Activated CD4-positive, alpha-beta T cell treated with anti-CD3 and anti-CD28 coated beads, Interleukin-2, amount 10 ng/mL, durations not matched to agents 7 days and 5 days (primary cell): ENCODE data around the gene ZNF559. TPM values are rescaled to one million over a fixed set of nuclear protein-coding genes. Genes with fewer than 3 reads are reported as not detected.
"Not testable (repeated sequence)": the region's sequence is repeated elsewhere in the genome, so short reads cannot be mapped to it uniquely, and the experiment has no call there.

Experiments
- CTCF ChIA-PET: fragments of 350-600 bp; sonication (Branson Sonifier 250); formaldehyde crosslinking; loops from one replicate; lab custom pipeline; 2021; ENCODE audit warnings: antibody characterized with exemption; lab: Charles Lee
- POLR2A ChIA-PET: fragments of 350-600 bp; sonication (Branson Sonifier 250); formaldehyde crosslinking; loops from one replicate; lab custom pipeline; 2021; ENCODE audit warnings: antibody characterized with exemption; lab: Charles Lee
- DNase-seq: peaks from one replicate; pipeline ENCODE4 v3.0.0-alpha.2; 2020
- H3K27ac Mint-ChIP-seq: one replicate; pipeline ENCODE4 v1.8.0; 2021; ENCODE audit warnings: mild to moderate bottlenecking, moderate library complexity, mixed read lengths
- H3K27me3 Mint-ChIP-seq: one replicate; pipeline ENCODE4 v1.8.0; 2021; ENCODE audit warnings: mixed read lengths
- H3K36me3 Mint-ChIP-seq: one replicate; pipeline ENCODE4 v1.8.0; 2021; ENCODE audit warnings: low read depth, mixed read lengths
- H3K4me1 Mint-ChIP-seq: one replicate; pipeline ENCODE4 v1.8.0; 2021; ENCODE audit warnings: mixed read lengths
- H3K4me3 Mint-ChIP-seq: one replicate; pipeline ENCODE4 v1.8.0; 2021; ENCODE audit warnings: mild to moderate bottlenecking, moderate library complexity, mixed read lengths
- H3K9me3 Mint-ChIP-seq: one replicate; pipeline ENCODE4 v1.8.0; 2021; ENCODE audit warnings: mixed read lengths
- total RNA-seq, 2 experiments: library from RNA; stranded (reverse); gene quantifications; one replicate each; pipeline ENCODE4 v1.2.3, GENCODE V29; 2021

Gene ZNF559
- 10 to 100 TPM; 14.2 to 15.2 TPM for total RNA-seq

GRCh38 chr19:9323919-9324583 is at the start of gene ZNF559:
TSS of gene ZNF559 (plus strand) at chr19:9324179. CDS start at chr19:9338550, 14,371 bp downstream.
- ChIA-PET POLR2A (interaction anchor here (0.6 kb wide), 2 partner anchors 13 to 282 kb away, joined by 3 read pairs; no protein-coding TSS in a partner anchor), CTCF (interaction anchor here (1.1 to 1.2 kb wide), 3 partner anchors 10 to 143 kb away, joined by 3 to 5 read pairs (median 4); no protein-coding TSS in a partner anchor)
- H3K36me3 Mint-ChIP-seq: peaks cover 53% of the 10 kb centered on the region
- peaks cover 33% of the 10 kb centered on the region for H3K4me1 Mint-ChIP-seq
- peak; percentile 95 for DNase-seq
- no peaks in the 10 kb centered on the region for H3K27me3 Mint-ChIP-seq
- peak within 1 kb of the TSS; percentile 85 for H3K4me3 Mint-ChIP-seq
- peak within 1 kb of the TSS; percentile 94 for H3K27ac Mint-ChIP-seq
- peaks cover 42% of the 10 kb centered on the region for H3K9me3 Mint-ChIP-seq

- CTCF ChIA-PET, POLR2A ChIA-PET: not testable (repeated sequence)
These were observed 40.5 kb upstream of the ZNF559 start for GRCh38 chr19:9283485-9283884.

GRCh38 chr19:9289231-9289884 is 34.6 kb upstream of the ZNF559 start:
- Mint-ChIP-seq H3K27me3 (no peaks in the 10 kb centered on the region), H3K27ac (no peak overlapping the region), H3K36me3 (peaks cover 28% of the 10 kb centered on the region), H3K9me3 (peaks cover 47% of the 10 kb centered on the region), H3K4me3 (no peak overlapping the region), H3K4me1 (no peaks in the 10 kb centered on the region)
- ChIA-PET POLR2A (no interaction called here), CTCF (no interaction called here)
- no peak for DNase-seq

More at GRCh38 chr19:9283485-9283884, 40.5 kb upstream of the ZNF559 start:
- H3K4me1 Mint-ChIP-seq, DNase-seq, H3K4me3 Mint-ChIP-seq, H3K36me3 Mint-ChIP-seq, H3K27ac Mint-ChIP-seq, H3K27me3 Mint-ChIP-seq: not testable (repeated sequence)
- peaks cover 47% of the 10 kb centered on the region for H3K9me3 Mint-ChIP-seq

GRCh38 chr19:9295411-9295849 is 28.5 kb upstream of the ZNF559 start:
- no peak for DNase-seq
- CTCF ChIA-PET: no interaction called here
- Mint-ChIP-seq H3K9me3 (peaks cover 64% of the 10 kb centered on the region), H3K4me1 (no peaks in the 10 kb centered on the region), H3K27ac (no peak overlapping the region), H3K36me3 (peaks cover 79% of the 10 kb centered on the region), H3K27me3 (no peaks in the 10 kb centered on the region), H3K4me3 (no peak overlapping the region)
- POLR2A ChIA-PET: no interaction called here

GRCh38 chr19:9296336-9296735 is 27.6 kb upstream of the ZNF559 start:
- Mint-ChIP-seq H3K27ac (no peak overlapping the region), H3K36me3 (peaks cover 86% of the 10 kb centered on the region), H3K4me3 (no peak overlapping the region), H3K4me1 (no peaks in the 10 kb centered on the region), H3K9me3 (peaks cover 69% of the 10 kb centered on the region), H3K27me3 (no peaks in the 10 kb centered on the region)
- ChIA-PET POLR2A (no interaction called here), CTCF (no interaction called here)
- DNase-seq: no peak

GRCh38 chr19:9306443-9306842 is 17.5 kb upstream of the ZNF559 start:
- H3K9me3 Mint-ChIP-seq: peaks cover 26% of the 10 kb centered on the region
- no peaks in the 10 kb centered on the region for H3K27me3 Mint-ChIP-seq
- H3K4me1 Mint-ChIP-seq: peaks cover 22% of the 10 kb centered on the region
- H3K27ac Mint-ChIP-seq: no peak overlapping the region
- H3K4me3 Mint-ChIP-seq: no peak overlapping the region
- peaks cover 48% of the 10 kb centered on the region for H3K36me3 Mint-ChIP-seq
- ChIA-PET CTCF (no interaction called here), POLR2A (interaction anchor here (0.8 kb wide), 1 partner anchor 1475 kb away, joined by 6 read pairs; no protein-coding TSS in a partner anchor)
- no peak for DNase-seq

- no peak for DNase-seq
- Mint-ChIP-seq H3K36me3 (peaks cover 31% of the 10 kb centered on the region), H3K4me1 (peaks cover 22% of the 10 kb centered on the region), H3K4me3 (peak overlapping the region; percentile 78), H3K27me3 (no peaks in the 10 kb centered on the region), H3K27ac (peak overlapping the region; percentile 99), H3K9me3 (peaks cover 22% of the 10 kb centered on the region)
- ChIA-PET POLR2A (no interaction called here), CTCF (no interaction called here)
These were observed 15.7 kb upstream of the ZNF559 start for GRCh38 chr19:9308091-9308770.

- Mint-ChIP-seq H3K9me3 (peaks cover 29% of the 10 kb centered on the region), H3K27me3 (no peaks in the 10 kb centered on the region), H3K4me3 (peak within 1 kb of the TSS; percentile 78), H3K36me3 (peaks cover 21% of the 10 kb centered on the region), H3K27ac (peak within 1 kb of the TSS; percentile 99), H3K4me1 (peaks cover 22% of the 10 kb centered on the region)
- CTCF ChIA-PET: no interaction called here
- peak; percentile 99 for DNase-seq
- POLR2A ChIA-PET: no interaction called here
These were observed 14.6 kb upstream of the ZNF559 start, which contains the start of gene ZNF699 for GRCh38 chr19:9309139-9309973. TSS of gene ZNF699 (minus strand) at chr19:9309838. CDS start at chr19:9305119, 4,719 bp downstream.

- no peak for DNase-seq
- H3K9me3 Mint-ChIP-seq: peaks cover 26% of the 10 kb centered on the region
- peaks cover 16% of the 10 kb centered on the region for H3K36me3 Mint-ChIP-seq
- H3K4me3 Mint-ChIP-seq: peak overlapping the region; percentile 78
- H3K27me3 Mint-ChIP-seq: no peaks in the 10 kb centered on the region
- H3K27ac Mint-ChIP-seq: peak overlapping the region; percentile 99
- ChIA-PET CTCF (interaction anchor here (1.3 kb wide), 1 partner anchor 126 kb away, joined by 3 read pairs; the partner anchor contains the start of gene ZNF266), POLR2A (no interaction called here)
- H3K4me1 Mint-ChIP-seq: peaks cover 22% of the 10 kb centered on the region
These were observed 14.0 kb upstream of the ZNF559 start for GRCh38 chr19:9309974-9310446.

- H3K4me3 Mint-ChIP-seq: no peak overlapping the region
These were observed 10.2 kb upstream of the ZNF559 start for GRCh38 chr19:9313756-9314155.

GRCh38 chr19:9321338-9321737 is 2.6 kb upstream of the ZNF559 start:
- POLR2A ChIA-PET: no interaction called here
- no peak overlapping the region for H3K27ac Mint-ChIP-seq
- peaks cover 34% of the 10 kb centered on the region for H3K36me3 Mint-ChIP-seq
- no peaks in the 10 kb centered on the region for H3K27me3 Mint-ChIP-seq
- peaks cover 30% of the 10 kb centered on the region for H3K9me3 Mint-ChIP-seq
- H3K4me1 Mint-ChIP-seq: peaks cover 31% of the 10 kb centered on the region
- CTCF ChIA-PET: no interaction called here
- H3K4me3 Mint-ChIP-seq: no peak overlapping the region
- no peak for DNase-seq

More at GRCh38 chr19:9313756-9314155, 10.2 kb upstream of the ZNF559 start:
- peaks cover 34% of the 10 kb centered on the region for H3K9me3 Mint-ChIP-seq
- ChIA-PET POLR2A (no interaction called here), CTCF (interaction anchor here (0.8 kb wide), 1 partner anchor 10 kb away, joined by 5 read pairs; the partner anchor contains the start of gene ZNF559)
- H3K27ac Mint-ChIP-seq: no peak overlapping the region
- DNase-seq: no peak
- peaks cover 10% of the 10 kb centered on the region for H3K4me1 Mint-ChIP-seq
- no peaks in the 10 kb centered on the region for H3K36me3 Mint-ChIP-seq
- H3K27me3 Mint-ChIP-seq: no peaks in the 10 kb centered on the region

- Mint-ChIP-seq H3K4me1 (peaks cover 31% of the 10 kb centered on the region), H3K36me3 (peaks cover 35% of the 10 kb centered on the region), H3K9me3 (peaks cover 31% of the 10 kb centered on the region)
- H3K27me3 Mint-ChIP-seq, H3K27ac Mint-ChIP-seq, CTCF ChIA-PET, H3K4me3 Mint-ChIP-seq, DNase-seq, POLR2A ChIA-PET: not testable (repeated sequence)
These were observed 2.2 kb upstream of the ZNF559 start for GRCh38 chr19:9321756-9322155.
